Osteocyte (in vitro differentiated cells): ENCODE results near the gene PITX1. TPM values are rescaled to one million over a fixed set of nuclear protein-coding genes. Genes with fewer than 3 reads are reported as not detected.

Source experiments
- DNase-seq: peaks from one replicate; pipeline ENCODE4 v3.0.0; 2021; ENCODE audit warnings: mixed read lengths; ENCODE audit not compliant: unreplicated experiment; ENCODE audit errors: extremely low spot score
- H3K27ac Mint-ChIP-seq: one replicate; pipeline ENCODE4 v1.8.0; 2021; ENCODE audit warnings: mild to moderate bottlenecking, mixed read lengths; ENCODE audit not compliant: unreplicated experiment
- H3K27me3 Mint-ChIP-seq: one replicate; pipeline ENCODE4 v1.8.0; 2021; ENCODE audit warnings: mixed read lengths; ENCODE audit not compliant: unreplicated experiment
- H3K36me3 Mint-ChIP-seq: one replicate; pipeline ENCODE4 v1.8.0; 2021; ENCODE audit warnings: mixed read lengths; ENCODE audit not compliant: unreplicated experiment
- H3K4me1 Mint-ChIP-seq: one replicate; pipeline ENCODE4 v1.8.0; 2021; ENCODE audit warnings: mixed read lengths; ENCODE audit not compliant: unreplicated experiment
- H3K4me3 Mint-ChIP-seq: one replicate; pipeline ENCODE4 v1.8.0; 2021; ENCODE audit warnings: mild to moderate bottlenecking, moderate library complexity, mixed read lengths; ENCODE audit not compliant: unreplicated experiment
- H3K9me3 Mint-ChIP-seq: one replicate; pipeline ENCODE4 v1.8.0; 2021; ENCODE audit warnings: mixed read lengths; ENCODE audit not compliant: unreplicated experiment
- total RNA-seq: library from RNA; stranded (reverse); gene quantifications from 2 replicates; pipeline ENCODE4 v1.2.1, GENCODE V29; 2021
- TF ChIP-seq, protein P1 (sequence below): fragments of 200-600 bp; sonication (generic); IDR thresholded peaks from 2 replicates; pipeline ENCODE4 v1.5.0; 2021; ENCODE audit warnings: antibody characterized with exemption, mild to moderate bottlenecking, moderate library complexity

Gene PITX1
- total RNA-seq, 1 donor from 2014 or later = 0.13 TPM

DNA sequence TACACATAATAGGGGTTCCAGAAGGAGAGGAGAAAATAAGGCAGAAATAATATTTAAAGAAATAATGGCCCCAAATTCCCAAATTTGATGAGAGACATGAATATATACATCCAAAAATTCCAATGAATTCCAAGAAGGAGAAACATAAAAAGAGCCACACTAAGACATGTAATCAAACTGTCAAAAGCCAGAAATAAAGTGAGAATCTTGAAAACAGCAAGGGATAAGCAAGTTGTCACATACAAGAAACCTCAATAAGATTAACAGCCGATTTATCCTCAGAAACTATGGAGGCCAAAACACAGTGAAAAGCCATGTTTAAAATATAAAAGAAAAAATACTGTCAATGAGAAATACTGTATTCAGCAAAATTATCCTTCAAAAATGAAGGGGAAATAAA is 51.8 kb downstream of the PITX1 start:
- Mint-ChIP-seq H3K27ac (no peak overlapping the region), H3K27me3 (peaks cover 14% of the 10 kb centered on the region), H3K9me3 (peaks cover 51% of the 10 kb centered on the region), H3K4me3 (no peak overlapping the region), H3K4me1 (no peaks in the 10 kb centered on the region), H3K36me3 (peaks cover 7% of the 10 kb centered on the region)
- no peak for DNase-seq
- TF ChIP-seq, protein P1, sequence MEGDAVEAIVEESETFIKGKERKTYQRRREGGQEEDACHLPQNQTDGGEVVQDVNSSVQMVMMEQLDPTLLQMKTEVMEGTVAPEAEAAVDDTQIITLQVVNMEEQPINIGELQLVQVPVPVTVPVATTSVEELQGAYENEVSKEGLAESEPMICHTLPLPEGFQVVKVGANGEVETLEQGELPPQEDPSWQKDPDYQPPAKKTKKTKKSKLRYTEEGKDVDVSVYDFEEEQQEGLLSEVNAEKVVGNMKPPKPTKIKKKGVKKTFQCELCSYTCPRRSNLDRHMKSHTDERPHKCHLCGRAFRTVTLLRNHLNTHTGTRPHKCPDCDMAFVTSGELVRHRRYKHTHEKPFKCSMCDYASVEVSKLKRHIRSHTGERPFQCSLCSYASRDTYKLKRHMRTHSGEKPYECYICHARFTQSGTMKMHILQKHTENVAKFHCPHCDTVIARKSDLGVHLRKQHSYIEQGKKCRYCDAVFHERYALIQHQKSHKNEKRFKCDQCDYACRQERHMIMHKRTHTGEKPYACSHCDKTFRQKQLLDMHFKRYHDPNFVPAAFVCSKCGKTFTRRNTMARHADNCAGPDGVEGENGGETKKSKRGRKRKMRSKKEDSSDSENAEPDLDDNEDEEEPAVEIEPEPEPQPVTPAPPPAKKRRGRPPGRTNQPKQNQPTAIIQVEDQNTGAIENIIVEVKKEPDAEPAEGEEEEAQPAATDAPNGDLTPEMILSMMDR = no peak

DNA sequence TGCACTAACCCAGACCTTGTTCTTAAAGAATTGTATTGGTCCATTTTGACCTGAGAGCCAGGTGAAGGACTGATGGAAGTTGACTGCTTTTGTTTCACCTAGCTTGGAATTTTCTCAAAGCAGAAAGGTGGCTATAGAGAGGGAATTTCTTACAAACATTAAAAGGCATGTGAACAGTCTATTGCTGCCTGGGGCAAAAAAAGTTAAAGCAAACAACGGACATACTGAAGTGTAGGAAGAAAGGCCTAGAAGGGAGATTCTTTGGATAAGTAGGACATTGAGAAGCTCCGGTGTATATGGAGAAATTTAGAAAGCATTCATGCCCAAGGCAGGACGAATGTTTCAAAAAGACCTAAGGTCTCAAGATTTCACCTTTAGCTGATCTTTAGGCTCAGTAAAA is 54.6 kb downstream of the PITX1 start:
- Mint-ChIP-seq H3K27ac (no peak overlapping the region), H3K27me3 (peaks cover 6% of the 10 kb centered on the region), H3K36me3 (peaks cover 12% of the 10 kb centered on the region), H3K9me3 (peaks cover 50% of the 10 kb centered on the region), H3K4me1 (no peaks in the 10 kb centered on the region), H3K4me3 (no peak overlapping the region)
- TF ChIP-seq, protein P1 = no peak
- no peak for DNase-seq

Other genes with a start within 250 kb of the PITX1 start
- gene C5orf24, start 188.3 kb downstream of the PITX1 start, total RNA-seq = 81.7 and 81.8 TPM in 2 replicates
- gene TXNDC15, start 159.9 kb downstream of the PITX1 start, total RNA-seq = 68.2 and 75.7 TPM in 2 replicates
- gene PCBD2, start 129.1 kb downstream of the PITX1 start, total RNA-seq = 8.5 and 11.8 TPM in 2 replicates
- gene CATSPER3, start 66.3 kb downstream of the PITX1 start, total RNA-seq = not detected in 2 replicates